Pons (tissue), 1 donor: ENCODE data around the gene TFE3.
"Not testable (repeated sequence)": the region's sequence is repeated elsewhere in the genome, so short reads cannot be mapped to it uniquely, and the experiment has no call there.

Source experiments
- DNase-seq: peaks from one replicate; pipeline ENCODE4 v3.0.0-alpha.2; 2016; ENCODE audit warnings: low spot score

The TFE3 gene

DNA sequence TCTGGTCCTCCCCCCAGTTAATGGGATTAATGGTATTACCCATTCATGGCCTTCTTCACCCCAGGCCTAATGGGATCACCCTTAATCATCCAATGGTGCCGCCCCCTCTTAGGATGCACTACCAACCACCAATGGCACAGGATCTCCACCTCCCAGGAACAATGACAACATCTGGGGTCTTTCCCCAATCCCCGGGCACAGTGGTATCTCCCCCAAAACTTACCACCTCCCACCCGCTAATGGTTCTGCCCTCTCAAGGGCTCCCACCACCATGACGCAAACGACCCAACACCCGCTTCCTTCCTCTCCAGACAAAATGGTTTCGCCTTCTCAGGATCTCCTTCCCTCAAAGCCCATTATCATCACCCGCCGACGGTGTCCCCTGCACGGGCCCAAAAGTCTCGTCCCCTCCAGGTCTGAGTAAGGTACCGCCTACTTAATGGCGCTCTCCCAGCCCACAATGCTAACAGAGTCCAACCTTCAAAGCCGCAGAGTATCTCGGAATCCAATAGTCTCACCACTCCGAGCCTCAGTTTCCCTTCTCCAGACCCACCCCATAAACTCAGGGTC lies 41.6 kb downstream of the TFE3 start:
- peak; percentile 7 for DNase-seq

DNA sequence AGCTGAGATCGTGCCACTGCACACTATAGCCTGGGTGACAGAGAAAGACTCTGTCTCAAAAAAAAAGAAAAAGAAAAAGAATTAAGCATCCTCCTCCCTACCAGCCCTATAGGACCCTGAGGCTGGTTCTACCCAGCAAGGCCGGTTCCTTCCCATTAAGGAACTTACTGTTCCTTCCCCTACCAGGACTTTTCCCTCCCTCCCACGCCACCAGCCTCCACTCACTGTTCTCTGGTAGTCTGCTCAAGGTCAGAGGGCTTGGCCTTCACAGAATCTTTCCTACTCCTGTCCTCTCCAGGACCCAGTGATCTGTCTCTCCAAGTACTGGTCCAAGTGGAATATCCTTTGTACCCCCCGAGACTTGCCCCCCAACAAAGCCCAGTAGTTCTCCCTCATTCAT lies 42.5 kb downstream of the TFE3 start:
- no peak for DNase-seq

DNA sequence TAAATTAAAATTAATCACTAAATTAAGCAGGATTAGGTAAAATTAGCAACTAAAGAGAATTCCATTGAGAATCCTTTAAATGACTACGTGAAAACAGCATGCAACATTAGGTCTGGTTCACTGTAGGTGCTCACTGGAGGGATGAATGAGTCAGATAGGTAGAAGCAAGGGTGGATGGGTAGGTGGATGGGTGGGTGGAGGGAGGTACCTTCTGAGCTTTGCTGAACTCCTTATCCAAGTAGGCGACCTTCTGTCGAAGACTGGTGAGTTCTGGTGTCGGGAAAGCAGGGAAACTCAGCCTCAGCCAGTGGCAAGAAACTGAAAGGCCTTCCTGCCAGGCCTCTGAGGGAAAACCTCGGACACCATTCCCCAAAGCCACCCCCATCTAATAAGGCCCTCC lies 44.1 kb downstream of the TFE3 start:
- no peak for DNase-seq

DNA sequence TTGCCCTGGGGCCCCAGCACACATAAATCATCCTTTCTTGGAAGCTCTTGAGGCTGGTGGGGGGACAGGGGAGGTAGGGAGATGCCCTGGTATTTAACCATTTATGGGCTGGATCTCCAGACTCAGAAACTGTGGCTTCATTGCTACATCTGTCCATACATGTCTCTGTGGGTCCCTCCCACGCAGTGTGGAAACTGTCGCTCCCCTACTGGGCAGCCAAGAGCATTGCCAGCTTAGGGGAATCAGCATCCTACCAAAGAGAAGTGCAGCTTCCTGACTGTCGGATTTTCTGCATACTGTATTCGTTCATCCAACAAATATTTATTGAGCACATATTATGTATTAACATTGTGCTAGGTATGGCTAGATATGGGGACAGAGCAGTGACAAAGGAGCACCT lies 44.8 kb downstream of the TFE3 start:
- DNase-seq: no peak

DNA sequence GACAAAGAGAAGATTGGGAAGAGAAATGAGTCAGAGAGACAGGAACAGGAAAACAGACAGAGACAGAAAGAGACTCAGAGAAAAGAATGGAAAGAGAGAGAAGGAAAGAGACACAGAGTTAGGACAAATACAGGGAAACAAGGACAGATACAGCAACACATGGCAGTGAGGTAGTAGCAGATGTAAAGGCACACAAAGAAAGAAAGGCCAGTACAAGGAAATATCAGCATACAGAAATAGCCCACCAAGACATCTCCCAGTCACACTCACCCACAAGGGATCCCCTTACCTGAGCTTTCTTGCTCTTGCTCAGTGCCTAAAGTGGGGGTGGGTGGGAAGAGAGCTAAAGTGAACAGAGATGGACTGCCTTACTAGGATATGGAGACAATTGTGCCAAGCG lies 45.3 kb downstream of the TFE3 start:
- no peak for DNase-seq

DNA sequence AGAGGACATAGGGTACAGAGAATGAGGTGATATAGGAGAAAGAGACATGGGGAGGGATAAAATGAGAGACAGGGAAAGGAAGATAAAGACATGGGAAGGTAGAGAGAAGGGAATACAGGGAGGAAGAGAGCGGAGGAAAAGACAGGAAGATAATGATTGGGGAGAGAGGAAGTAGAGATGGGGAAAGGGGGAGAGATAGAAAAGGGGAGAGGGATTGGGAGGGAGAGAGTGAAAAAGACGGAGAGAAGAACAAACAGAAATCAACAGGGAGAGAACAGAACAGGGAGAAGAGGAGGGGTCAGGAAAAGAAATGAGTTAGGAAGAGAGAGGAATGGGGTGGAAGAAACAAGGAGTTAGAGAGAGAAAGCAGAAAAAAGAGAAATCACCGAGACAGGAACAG lies 45.7 kb downstream of the TFE3 start:
- DNase-seq: no peak

DNA sequence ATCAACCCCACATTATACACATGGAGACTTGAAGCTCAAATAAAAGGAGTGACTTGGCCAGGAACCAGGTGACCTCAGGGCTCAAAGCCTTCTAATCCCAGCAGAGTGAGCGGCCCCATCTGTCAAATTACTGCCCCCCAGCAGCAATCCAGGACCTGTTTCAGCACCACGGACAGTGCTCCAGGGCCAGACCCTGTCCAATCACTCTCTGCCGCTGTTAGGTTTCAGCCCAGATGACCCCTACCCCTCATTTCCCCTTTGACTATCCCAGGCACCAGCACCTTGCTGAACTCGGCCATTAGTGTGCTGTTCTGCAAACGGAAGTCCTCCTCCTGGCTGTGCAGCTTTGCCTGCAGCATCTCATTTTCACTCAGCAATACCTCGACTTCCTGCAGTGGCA lies 46.2 kb downstream of the TFE3 start:
- DNase-seq: no peak

DNA sequence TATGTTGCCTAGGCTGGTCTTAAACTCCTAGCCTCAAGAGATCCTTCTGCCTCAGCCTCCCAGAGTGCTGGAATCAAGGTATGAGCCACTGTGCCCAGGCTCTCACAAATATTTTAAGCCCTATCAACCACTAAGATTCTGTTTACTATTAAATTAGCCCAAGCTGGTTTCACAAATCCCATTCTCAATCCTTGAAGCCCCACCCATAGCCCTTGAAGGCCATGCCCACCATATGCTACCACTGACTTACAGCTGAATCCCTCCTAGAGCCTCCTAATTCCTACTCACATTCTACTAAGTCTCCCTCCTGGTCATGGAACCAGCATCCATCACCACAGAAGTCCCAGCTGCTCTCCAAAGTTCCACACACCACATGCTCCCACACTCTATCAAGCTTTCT lies 50.8 kb downstream of the TFE3 start:
- DNase-seq: no peak

DNA sequence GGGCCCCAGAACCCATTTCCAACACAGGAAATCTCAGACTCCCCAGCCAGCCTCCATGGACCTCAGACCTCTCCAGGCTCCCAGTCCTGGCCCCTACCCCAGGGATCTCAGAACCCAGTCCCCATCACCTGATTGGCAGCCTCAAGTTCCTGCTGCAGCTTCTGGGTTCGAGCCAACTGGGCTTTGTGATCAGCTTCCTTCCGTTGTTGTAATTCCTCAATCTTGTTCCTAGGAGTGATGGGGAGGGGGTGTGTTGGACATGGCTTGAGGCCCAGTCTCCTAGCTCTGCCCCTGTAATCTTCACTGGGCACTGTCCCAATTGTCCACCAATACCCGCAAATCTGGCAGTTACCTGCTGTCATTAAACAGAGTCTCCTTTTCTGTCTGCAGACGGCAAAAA lies 53.7 kb downstream of the TFE3 start:
- DNase-seq: no peak

DNA sequence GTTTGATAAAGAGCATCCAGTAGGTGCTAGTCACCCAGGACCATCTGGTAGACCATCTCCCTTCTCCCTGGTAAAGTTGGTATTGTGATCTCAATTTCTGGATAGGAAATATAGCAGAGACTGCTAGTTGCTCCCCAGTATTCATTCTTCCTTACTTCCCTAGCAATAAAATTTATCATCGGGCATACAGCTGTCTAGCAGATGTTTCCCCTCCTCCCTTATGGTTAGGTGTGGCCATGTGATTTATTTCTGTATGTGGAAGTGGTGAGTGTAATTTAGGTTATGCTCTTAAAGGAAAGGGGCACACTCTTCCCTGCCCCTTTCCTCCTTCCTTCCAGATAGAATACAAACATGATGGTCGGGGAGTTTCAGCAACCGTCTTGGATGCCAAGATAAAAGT lies 59.3 kb downstream of the TFE3 start:
- no peak for DNase-seq

DNA sequence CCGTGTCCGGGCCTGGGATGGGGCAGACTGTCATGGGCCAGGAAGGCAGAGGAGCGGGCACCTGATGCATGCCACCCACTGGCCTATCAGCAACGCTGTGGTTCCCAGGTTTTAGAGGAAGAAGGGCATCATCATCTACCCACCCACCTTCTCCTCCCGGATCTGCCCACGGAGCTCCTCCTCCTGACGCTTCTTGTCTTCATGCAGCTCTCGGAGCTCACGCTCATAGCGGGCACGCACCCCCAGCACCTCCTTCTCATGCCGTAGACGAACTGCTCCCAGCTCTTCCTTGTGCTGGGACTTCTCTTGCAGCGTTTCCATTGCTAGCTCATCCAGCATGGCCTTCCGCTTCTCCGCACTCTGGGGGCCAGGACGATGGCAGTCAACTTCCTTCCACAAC lies 60.1 kb downstream of the TFE3 start:
- DNase-seq: no peak

DNA sequence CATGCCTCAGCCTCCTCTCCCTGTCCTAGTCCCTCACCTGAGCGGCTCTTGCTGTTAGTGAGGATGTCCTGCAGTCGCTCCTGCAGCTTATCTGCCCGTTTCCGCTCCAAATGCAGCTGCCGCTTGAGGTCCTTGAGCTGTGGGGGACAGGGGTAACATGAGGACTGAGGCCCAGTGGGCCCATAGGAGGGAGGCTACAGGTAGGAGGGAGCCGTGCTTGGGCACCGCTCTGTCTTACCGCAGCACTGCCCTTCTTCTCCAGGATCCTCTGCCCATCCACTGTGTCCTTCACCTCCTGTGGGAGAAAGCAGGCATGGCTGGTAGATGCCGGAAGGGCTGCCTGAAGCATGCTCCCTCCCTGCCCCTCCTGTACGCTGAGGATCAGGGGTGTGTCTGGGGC lies 62.0 kb downstream of the TFE3 start:
- no peak for DNase-seq

DNA sequence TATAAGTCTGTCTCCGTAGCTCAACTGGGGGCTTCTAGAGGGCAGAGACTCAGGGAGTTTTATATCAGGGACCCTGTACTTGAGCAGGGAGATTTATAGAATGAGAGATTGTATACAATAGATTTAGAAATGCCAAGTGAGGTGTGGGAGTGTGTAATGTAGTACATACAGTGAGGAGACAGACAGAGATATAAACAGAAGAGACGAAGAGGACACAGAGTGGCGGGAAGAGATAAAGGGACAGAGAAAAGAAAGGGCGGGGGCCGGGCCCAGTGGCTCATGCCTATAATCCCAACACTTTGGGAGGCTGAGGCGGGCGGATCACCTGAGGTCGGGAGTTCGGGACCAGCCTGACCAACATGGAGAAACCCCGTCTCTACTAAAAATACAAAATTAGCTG lies 62.8 kb downstream of the TFE3 start:
- DNase-seq: not testable (repeated sequence)
